Mucosa of rectum (tissue), 2 donors: ENCODE data around the gene BCAT1.

Experiments
- H3K27ac ChIP-seq, 2 donors: one replicate each; pipeline ENCODE4 v1.7.0; 2013; ENCODE audit warnings: inconsistent platforms in 2 of 2, low read depth in 2 of 2, low read length in 2 of 2
- H3K27me3 ChIP-seq, 2 donors: one replicate each; pipeline ENCODE4 v1.7.0; 2013; ENCODE audit warnings: low read length in 2 of 2; ENCODE audit not compliant: control insufficient read depth in 2 of 2, insufficient read depth in 2 of 2
- H3K36me3 ChIP-seq, 2 donors: one replicate each; pipeline ENCODE4 v1.7.0; 2013; ENCODE audit warnings: low read length in 2 of 2; ENCODE audit not compliant: control insufficient read depth in 2 of 2, insufficient read depth in 2 of 2
- H3K4me1 ChIP-seq, 2 donors: one replicate each; pipeline ENCODE4 v1.7.0; 2013; ENCODE audit warnings: low read length in 2 of 2, mild to moderate bottlenecking in 1 of 2; ENCODE audit not compliant: control insufficient read depth in 2 of 2, insufficient read depth in 2 of 2
- H3K4me3 ChIP-seq, 2 donors: one replicate each; pipeline ENCODE4 v1.7.0; 2013; ENCODE audit warnings: low read length in 2 of 2
- H3K9ac ChIP-seq, 2 donors: one replicate each; pipeline ENCODE4 v1.7.0; 2013; ENCODE audit warnings: low read length in 2 of 2, low read depth in 1 of 2, mild to moderate bottlenecking in 1 of 2
- H3K9me3 ChIP-seq, 2 donors: one replicate each; pipeline ENCODE4 v1.7.0; 2013; ENCODE audit warnings: low read length in 2 of 2; ENCODE audit not compliant: control insufficient read depth in 2 of 2
- donor health status: healthy.
- donor health status: Normal muscosa, but diverticular disease.

The BCAT1 gene

DNA sequence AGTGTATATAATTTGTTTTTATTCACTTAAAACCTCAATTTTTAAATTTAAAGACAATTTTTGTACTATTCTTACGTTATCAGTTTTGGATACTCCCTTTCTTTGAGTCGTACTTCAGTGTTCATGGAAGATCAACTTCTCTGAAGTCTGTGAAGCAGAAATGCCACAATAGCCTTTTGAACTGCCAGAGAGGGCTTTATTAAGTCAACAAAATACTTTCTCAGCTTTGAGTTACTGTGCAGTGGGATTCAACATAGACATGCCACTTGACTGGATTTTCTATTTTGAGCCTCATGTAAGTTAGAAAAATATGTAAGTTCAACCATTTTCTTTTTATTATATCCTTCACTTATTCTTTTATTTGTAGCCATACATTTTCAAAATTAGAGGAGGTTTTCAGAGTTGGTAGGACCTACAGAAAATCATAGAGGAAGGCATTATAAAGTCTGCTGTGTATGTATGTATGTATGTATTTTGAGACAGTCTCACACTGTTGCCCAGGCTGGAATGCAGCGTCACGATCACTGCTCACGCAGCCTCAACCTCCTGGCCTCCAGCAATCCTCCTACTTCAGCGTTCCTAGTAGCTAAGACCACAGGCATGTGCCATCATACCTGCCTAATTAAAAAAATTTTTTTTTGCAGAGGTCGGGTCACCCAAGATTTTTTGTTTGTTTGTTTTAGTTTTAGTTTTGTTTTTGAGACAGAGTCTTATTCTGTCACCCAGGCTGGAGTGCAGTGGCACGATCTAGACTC, 31.3 kb upstream of the BCAT1 start:
- Histone ChIP-seq H3K4me1 (no peaks in the 10 kb centered on the region), H3K27ac (no peak overlapping the region), H3K9me3 (no peaks in the 10 kb centered on the region), H3K9ac (no peak overlapping the region), H3K27me3 (no peaks in the 10 kb centered on the region), H3K4me3 (no peak overlapping the region), H3K36me3 (no peaks in the 10 kb centered on the region)

GRCh38 chr12:24979329-24979728, 30.4 kb upstream of the BCAT1 start:
- Histone ChIP-seq H3K9ac (no peak overlapping the region), H3K27ac (no peak overlapping the region), H3K27me3 (no peaks in the 10 kb centered on the region), H3K36me3 (no peaks in the 10 kb centered on the region), H3K4me1 (no peaks in the 10 kb centered on the region), H3K9me3 (no peaks in the 10 kb centered on the region), H3K4me3 (no peak overlapping the region)

GRCh38 chr12:24977711-24978110, 28.8 kb upstream of the BCAT1 start:
- H3K4me1 ChIP-seq: no peaks in the 10 kb centered on the region
- no peaks in the 10 kb centered on the region for H3K36me3 ChIP-seq
- no peak overlapping the region for H3K4me3 ChIP-seq
- H3K9ac ChIP-seq: no peak overlapping the region
- H3K27ac ChIP-seq: no peak overlapping the region
- no peaks in the 10 kb centered on the region for H3K27me3 ChIP-seq
- no peaks in the 10 kb centered on the region for H3K9me3 ChIP-seq

DNA sequence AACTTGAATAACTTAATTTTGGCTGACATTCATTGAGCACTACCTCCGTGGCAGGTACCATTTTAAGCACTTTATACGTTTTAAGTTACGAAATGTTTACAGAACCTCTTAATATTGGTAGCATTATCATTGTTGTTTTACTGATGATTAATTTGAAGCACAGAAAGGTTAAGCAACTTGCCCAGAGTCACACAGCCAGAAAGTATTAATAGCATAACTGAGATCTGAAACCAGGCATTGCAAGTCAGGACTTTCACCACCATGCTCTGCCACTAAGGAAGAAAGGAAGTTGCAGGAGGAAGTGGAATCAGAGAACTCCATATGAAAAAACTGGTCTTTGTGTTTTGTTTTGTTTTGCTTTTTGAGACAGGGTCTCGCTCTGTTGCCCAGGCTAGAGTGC, 28.2 kb upstream of the BCAT1 start:
- no peak overlapping the region for H3K27ac ChIP-seq
- no peaks in the 10 kb centered on the region for H3K9me3 ChIP-seq
- H3K4me3 ChIP-seq: no peak overlapping the region
- H3K36me3 ChIP-seq: no peaks in the 10 kb centered on the region
- H3K4me1 ChIP-seq: no peaks in the 10 kb centered on the region
- no peaks in the 10 kb centered on the region for H3K27me3 ChIP-seq
- H3K9ac ChIP-seq: no peak overlapping the region

- Histone ChIP-seq H3K4me1 (no peaks in the 10 kb centered on the region), H3K9ac (no peak overlapping the region), H3K9me3 (no peaks in the 10 kb centered on the region), H3K36me3 (no peaks in the 10 kb centered on the region), H3K27me3 (no peaks in the 10 kb centered on the region), H3K4me3 (no peak overlapping the region), H3K27ac (no peak overlapping the region)
Measured at GRCh38 chr12:24975425-24975824, 26.5 kb upstream of the BCAT1 start.

- Histone ChIP-seq H3K9ac (no peak overlapping the region), H3K27me3 (no peaks in the 10 kb centered on the region), H3K4me3 (no peak overlapping the region), H3K9me3 (no peaks in the 10 kb centered on the region), H3K27ac (no peak overlapping the region), H3K36me3 (no peaks in the 10 kb centered on the region), H3K4me1 (no peaks in the 10 kb centered on the region)
Measured at GRCh38 chr12:24974216-24974615, 25.3 kb upstream of the BCAT1 start.

- Histone ChIP-seq H3K4me3 (no peak overlapping the region), H3K27me3 (no peaks in the 10 kb centered on the region), H3K36me3 (no peaks in the 10 kb centered on the region), H3K9ac (no peak overlapping the region), H3K27ac (no peak overlapping the region), H3K9me3 (no peaks in the 10 kb centered on the region), H3K4me1 (no peaks in the 10 kb centered on the region)
Measured at GRCh38 chr12:24972078-24972477, 23.2 kb upstream of the BCAT1 start.

- Histone ChIP-seq H3K9ac (no peak overlapping the region), H3K27me3 (no peaks in the 10 kb centered on the region), H3K27ac (no peak overlapping the region), H3K36me3 (no peaks in the 10 kb centered on the region), H3K4me1 (no peaks in the 10 kb centered on the region), H3K9me3 (no peaks in the 10 kb centered on the region), H3K4me3 (no peak overlapping the region)
Measured at GRCh38 chr12:24970177-24970576, 21.3 kb upstream of the BCAT1 start.

DNA sequence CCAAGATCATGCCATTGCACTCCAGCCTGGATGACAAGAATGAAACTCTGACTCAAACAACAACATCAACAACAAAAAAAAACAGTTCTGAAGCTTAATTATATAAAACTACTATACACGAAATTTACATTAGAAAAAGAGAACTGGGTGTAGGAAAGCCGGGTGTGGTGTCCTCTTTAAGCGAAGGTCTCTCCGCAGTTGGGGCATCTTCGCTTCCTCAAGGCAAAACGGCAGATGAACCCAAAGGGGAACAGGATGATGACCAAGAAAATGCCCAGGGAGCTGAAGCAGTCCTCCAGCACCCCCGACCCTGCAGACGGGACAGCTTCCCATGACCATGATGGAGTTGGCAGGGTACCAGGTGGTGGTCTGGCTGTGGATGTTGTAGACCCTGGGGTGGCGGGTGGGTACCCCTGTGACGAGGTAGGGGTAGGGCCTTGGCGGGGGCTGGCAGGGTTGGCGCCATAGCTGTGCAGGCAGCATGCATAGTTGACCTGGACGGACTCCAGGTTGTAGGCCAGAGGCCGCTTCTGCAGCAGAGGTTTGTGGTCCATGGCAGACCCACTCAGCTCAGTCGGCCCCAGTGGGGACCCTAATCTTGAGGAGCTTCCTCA, 18.2 kb upstream of the BCAT1 start:
- no peaks in the 10 kb centered on the region for H3K4me1 ChIP-seq
- H3K9me3 ChIP-seq: no peaks in the 10 kb centered on the region
- no peaks in the 10 kb centered on the region for H3K27me3 ChIP-seq
- no peak overlapping the region for H3K27ac ChIP-seq
- H3K9ac ChIP-seq: no peak overlapping the region
- H3K4me3 ChIP-seq: no peak overlapping the region
- no peaks in the 10 kb centered on the region for H3K36me3 ChIP-seq

- H3K4me3 ChIP-seq: no peak overlapping the region
- no peak overlapping the region for H3K27ac ChIP-seq
- H3K27me3 ChIP-seq: no peaks in the 10 kb centered on the region
- H3K4me1 ChIP-seq: no peaks in the 10 kb centered on the region
- H3K9ac ChIP-seq: no peak overlapping the region
- H3K36me3 ChIP-seq: no peaks in the 10 kb centered on the region
- no peaks in the 10 kb centered on the region for H3K9me3 ChIP-seq
Measured at GRCh38 chr12:24964342-24964741, 15.4 kb upstream of the BCAT1 start.
